SU-DHL-6 (cell line): ENCODE results near the gene GBA2.

Experiments
- CTCF ChIP-seq: fragments of 200-600 bp; sonication (generic); IDR thresholded peaks from one replicate; pipeline ENCODE4 v1.5.1; 2017; ENCODE audit warnings: antibody characterized with exemption, mild to moderate bottlenecking, low read length, moderate library complexity; ENCODE audit not compliant: insufficient read depth, poor library complexity, severe bottlenecking
- EZH2phosphoT487 ChIP-seq: fragments of 200-600 bp; sonication (generic), shearing (Covaris generic); conservative IDR thresholded peaks from 2 replicates; pipeline ENCODE4 v1.6.1; 2018; ENCODE audit warnings: mild to moderate bottlenecking, antibody characterized with exemption, low read length, moderate library complexity, mixed read lengths

- TF ChIP-seq CTCF (no peak), EZH2phosphoT487 (no peak)
Measured at GRCh38 chr9:35697486-35697885, 51.5 kb downstream of the GBA2 start.
